GM21515 (cell line): ENCODE results near the gene SCGN.

Experiments
- ATAC-seq: cut with Tn5 transposase; IDR thresholded peaks from one replicate; pipeline ENCODE4 v1.9.1; 2021; ENCODE audit not compliant: unreplicated experiment

SCGN gene

GRCh38 chr6:25684565-25684964, 32.5 kb downstream of the SCGN start:
- no peak for ATAC-seq

DNA sequence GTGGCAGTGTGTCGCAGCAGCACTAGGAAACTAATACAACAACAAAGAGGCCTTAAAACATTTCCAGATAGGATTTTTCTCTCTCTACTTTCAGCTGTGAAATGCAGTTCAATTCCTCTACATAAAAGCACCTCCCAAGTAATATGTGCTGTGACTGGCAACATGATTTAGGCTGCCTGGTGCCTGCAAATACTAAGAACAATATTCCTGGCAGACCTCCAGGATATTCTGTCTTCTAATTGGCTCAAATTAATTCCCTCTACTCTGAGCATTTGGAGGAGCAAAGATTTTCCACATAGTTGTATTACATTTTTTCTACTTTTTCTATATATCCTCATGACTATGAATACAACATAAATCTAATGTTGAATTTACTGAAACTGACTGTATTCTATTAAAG, 33.2 kb downstream of the SCGN start:
- ATAC-seq = no peak

DNA sequence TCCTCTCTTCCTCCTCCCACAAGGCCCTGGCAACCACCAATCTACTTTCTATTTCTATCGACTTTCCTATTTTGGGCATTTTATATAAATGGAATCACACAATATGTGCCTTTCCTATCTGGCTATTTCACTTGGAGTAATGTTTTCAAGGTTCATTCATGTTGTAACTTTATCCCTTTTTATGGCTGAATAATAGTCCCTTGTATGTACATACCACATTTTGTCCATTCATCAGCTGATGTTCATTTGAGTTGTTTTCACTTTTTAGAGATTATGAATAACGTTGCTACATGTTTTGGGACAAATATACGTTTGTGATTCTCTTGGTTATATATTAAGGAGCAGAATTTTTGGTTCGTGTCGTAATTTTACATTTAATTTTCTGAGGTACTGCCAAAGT, 33.9 kb downstream of the SCGN start:
- no peak for ATAC-seq

GRCh38 chr6:25686856-25687255, 34.8 kb downstream of the SCGN start:
- ATAC-seq = no peak

DNA sequence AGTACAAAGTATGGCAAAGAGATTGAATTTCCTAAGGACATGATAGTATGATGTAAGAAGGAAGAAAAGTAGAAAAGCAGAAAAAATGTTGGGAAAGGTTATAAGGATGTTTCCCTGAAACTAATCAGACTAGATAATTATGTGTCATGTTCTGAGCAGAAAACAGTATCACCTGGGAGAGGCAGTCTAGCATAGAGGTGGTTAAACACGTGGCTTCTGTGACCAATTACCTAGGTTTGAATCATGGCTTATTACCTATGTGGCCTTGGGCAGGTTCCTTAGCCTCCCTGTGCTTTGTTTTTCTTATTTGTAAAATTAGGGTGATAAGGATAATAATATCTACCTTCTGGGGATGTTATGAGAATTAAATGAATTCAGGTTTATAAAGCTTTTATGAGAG, 38.0 kb downstream of the SCGN start:
- ATAC-seq = no peak

GRCh38 chr6:25691894-25692293, 39.9 kb downstream of the SCGN start:
- ATAC-seq = no peak

- no peak for ATAC-seq
Measured at GRCh38 chr6:25692472-25692871, 40.5 kb downstream of the SCGN start.

DNA sequence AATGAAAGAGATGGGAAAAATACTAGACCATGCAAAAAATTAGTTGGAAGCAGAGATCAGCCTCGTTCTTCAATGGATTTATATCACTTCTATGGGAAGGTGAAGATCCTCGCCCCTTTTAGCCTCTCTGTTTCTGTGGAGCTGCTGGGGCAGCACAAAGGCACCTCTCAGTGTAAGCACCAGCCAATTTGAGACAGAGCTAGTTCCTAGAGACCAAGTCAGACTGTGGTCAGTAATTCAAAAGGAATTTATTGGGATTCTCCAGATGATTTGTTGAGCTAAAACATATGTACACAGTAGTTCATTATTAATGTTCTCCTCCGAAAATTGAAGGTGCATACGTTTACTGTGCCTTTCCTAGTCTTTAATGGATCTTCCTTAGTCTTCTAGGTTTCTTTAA, 42.4 kb downstream of the SCGN start:
- ATAC-seq = no peak

- ATAC-seq = no peak
Measured at GRCh38 chr6:25695671-25696070, 43.7 kb downstream of the SCGN start.

DNA sequence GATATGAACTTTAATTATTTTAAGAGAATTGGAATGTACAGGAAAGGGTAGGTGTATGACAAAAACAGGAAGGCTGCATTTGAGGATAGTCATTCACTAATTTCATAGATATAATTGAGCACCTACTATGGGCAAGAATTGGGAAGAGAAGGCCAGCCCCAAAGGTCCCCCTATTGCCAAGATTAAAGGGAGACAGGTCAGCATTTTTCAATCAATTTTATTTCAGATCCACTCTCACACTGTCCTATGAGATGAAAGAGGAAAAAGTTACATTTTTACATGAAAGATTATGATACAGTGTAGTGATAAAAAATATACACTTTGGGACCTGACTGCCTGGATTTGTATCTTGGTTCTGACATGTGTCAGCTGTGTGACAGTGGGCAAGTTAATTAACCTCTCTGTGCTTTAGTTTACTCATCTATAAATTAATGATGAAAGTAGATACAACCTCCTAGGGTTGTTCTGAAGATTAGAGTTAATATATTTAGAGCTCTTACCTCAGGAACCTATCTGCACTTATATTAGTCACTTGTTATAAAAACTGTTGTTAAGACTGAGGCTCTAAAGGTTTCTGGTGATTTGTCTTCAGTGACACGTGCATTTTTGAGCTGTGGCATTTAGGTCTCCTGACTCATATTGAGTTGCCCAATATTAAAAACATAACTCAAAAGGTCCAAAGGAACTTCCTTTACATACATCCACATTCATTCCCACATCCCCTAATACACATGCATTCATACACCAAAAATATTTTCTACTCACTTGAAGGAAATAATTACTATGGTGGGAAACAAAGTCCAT, 45.7 kb downstream of the SCGN start:
- no peak for ATAC-seq

- no peak for ATAC-seq
Measured at GRCh38 chr6:25698631-25699030, 46.6 kb downstream of the SCGN start.

- ATAC-seq = no peak
Measured at GRCh38 chr6:25699649-25700048, 47.6 kb downstream of the SCGN start.

- no peak for ATAC-seq
Measured at GRCh38 chr6:25700761-25701160, 48.7 kb downstream of the SCGN start.

GRCh38 chr6:25701807-25702206, 49.8 kb downstream of the SCGN start:
- ATAC-seq = no peak

DNA sequence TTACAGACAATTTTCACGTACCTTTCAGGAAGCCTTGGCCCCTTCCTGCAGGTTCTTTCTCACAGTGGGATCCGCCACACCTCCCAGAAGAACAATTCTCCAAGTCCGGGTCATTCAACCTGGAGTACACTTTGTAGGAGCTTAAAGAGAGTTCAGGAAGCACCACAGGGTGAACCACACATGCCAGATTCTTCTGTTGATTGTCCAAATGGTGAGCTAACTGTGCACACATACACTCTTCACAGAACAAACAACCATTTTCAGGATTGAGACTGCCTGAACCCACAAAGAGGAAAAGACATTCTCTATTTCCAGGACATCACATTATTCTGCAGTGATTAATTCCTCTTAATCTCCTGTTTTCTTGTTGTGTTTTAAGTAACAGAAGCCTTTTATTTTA, 51.0 kb downstream of the SCGN start:
- no peak for ATAC-seq

- no peak for ATAC-seq
Measured at GRCh38 chr6:25704001-25704400, 52.0 kb downstream of the SCGN start.

DNA sequence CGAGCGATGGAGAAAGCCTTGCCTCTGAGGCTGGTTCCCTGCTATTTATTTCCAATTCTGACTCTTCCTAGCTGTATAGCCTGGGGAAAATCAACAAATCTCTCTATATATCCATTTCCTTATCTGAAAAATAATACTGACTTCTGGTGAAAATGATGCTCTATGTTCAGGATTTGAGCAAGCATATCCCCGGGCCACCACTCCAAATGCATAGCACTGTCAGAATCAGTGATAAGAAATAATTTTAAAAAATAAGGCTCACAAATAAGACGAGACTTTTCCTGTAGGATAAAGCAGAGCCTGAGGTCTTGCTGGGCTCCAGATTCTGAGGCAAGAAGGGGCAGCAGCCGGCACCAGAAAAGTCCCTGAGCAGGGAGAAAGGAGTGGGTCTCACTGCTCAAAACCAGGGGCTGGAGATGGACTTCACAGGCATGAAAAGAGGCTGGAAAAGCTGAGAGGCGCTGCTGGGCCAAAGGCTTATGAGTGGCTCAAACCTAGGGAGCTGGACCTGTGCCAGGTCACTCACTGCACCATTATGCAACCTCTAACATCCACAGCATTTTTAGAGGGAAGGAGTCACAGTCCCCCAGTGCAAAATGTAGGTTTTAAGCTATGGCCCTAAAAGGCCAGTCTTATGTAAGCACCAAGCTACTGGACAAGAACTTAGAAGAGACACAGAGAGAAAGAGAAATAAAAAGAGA, 54.4 kb downstream of the SCGN start:
- no peak for ATAC-seq

DNA sequence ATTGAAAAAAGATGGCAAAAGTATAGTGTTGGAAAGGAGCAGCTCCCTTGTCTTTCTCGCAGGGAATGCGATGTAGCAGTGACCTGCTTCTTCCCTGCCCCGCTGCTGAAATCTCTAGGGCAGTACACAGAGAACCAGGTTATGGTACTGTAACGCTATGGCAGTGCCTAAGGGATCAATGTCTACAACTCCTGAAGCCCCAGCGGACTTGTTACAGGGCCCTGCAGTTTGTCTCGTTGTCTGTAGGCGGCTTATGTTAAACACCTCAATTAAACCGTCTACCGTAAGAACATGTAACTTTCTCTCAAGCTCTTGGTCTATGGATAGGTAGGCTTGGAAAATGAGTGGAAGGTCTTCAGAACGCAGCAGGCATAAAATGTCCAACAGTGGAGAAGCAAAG, 57.7 kb downstream of the SCGN start:
- ATAC-seq = no peak

GRCh38 chr6:25710287-25710686, 58.3 kb downstream of the SCGN start:
- ATAC-seq = no peak

- ATAC-seq = no peak
Measured at GRCh38 chr6:25713824-25714223, 61.8 kb downstream of the SCGN start.

- no peak for ATAC-seq
Measured at GRCh38 chr6:25714765-25715164, 62.8 kb downstream of the SCGN start.

GRCh38 chr6:25715794-25716193, 63.8 kb downstream of the SCGN start:
- ATAC-seq = no peak
